ENCODE data around the gene ZMYM2. TPM values are rescaled to one million over a fixed set of nuclear protein-coding genes. Genes with fewer than 3 reads are reported as not detected.

The ZMYM2 gene
- total RNA-seq, result 10 to 100 TPM; 25.4 to 42.8 (median 29.9) TPM
- 10 to 100 TPM in 1 of 3 donors, 1 to 10 TPM in 2; 6.7 to 18.3 (median 9.6) TPM for polyA plus RNA-seq
- long read RNA-seq, donor 1, full-length matches to known transcripts, result 1 of 5 reads
- long read RNA-seq, donor 1, partial matches to known transcripts, result 2 of 5 reads
- long read RNA-seq, donor 1, other reads (novel, unspliced or antisense), result 2 of 5 reads
- long read RNA-seq, donor 2, partial matches to known transcripts, result 6 of 12 reads
- long read RNA-seq, donor 2, other reads (novel, unspliced or antisense), result 6 of 12 reads

- Histone ChIP-seq H3K36me3 (ENCODE audit: insufficient read depth in 1 of 2, low read depth in 1 of 2) (peaks cover 0 to 17% of the 10 kb centered on the region in 2 donors), H3K27ac (peak within 1 kb of the TSS; percentile 94), H3K27me3 (ENCODE audit: insufficient read depth in 3 of 3, low read length in 2 of 3) (no peaks in the 10 kb centered on the region), H3K9me3 (no peaks in the 10 kb centered on the region), H3K4me1 (peaks cover 35% of the 10 kb centered on the region), H3K4me3 (peak within 1 kb of the TSS; percentile 92)
- no peak for TF ChIP-seq CTCF (IDR thresholded peaks at IDR 0.05)
- intact Hi-C loops (cut with DNase I), result loop anchor here (5.0 to 10.0 kb wide), 2 partner anchors 96 to 174 kb away; partner anchors contain the start of genes ZMYM5 (in 2 of the 2) and PSPC1 (in 1 of the 2)
- 0 to 1% (median 0%) methylated on average over 42 to 112 of the region's 112 CpGs for WGBS, 3 donors
- DNase-seq, result peak; percentile 99 to 100
- peak; percentile 94 to 98 (median 97) for ATAC-seq
Observed at GRCh38 chr13:19958155-19959111, at the start of gene ZMYM2. Gene ZMYM2 (plus strand): TSS chr13:19958727. CDS start chr13:19993073, 34,346 bp downstream.

GRCh38 chr13:19910336-19911072, 48.0 kb upstream of the ZMYM2 start:
- no peaks in the 10 kb centered on the region for H3K4me1 ChIP-seq
- TF ChIP-seq CTCF (IDR thresholded peaks at IDR 0.05), result no peak
- H3K27me3 ChIP-seq (ENCODE audit: insufficient read depth in 3 of 3, low read length in 2 of 3), result no peaks in the 10 kb centered on the region
- H3K4me3 ChIP-seq, result no peak overlapping the region
- H3K36me3 ChIP-seq (ENCODE audit: insufficient read depth in 1 of 2, low read depth in 1 of 2), result no peaks in the 10 kb centered on the region
- DNase-seq (no peak), ATAC-seq (no peak)
- 89 to 92% (median 90%) methylated on average over 9 of the region's 9 CpGs for WGBS, 3 donors
- no peaks in the 10 kb centered on the region for H3K9me3 ChIP-seq
- intact Hi-C loops (cut with DNase I), result no loop called here
- no peak overlapping the region for H3K27ac ChIP-seq

GRCh38 chr13:19927117-19927748, 31.3 kb upstream of the ZMYM2 start:
- DNase-seq (no peak), ATAC-seq (peak in 2 of 4 donors; percentile 50 to 76)
- Histone ChIP-seq H3K27ac (no peak overlapping the region), H3K4me1 (no peaks in the 10 kb centered on the region), H3K4me3 (no peak overlapping the region), H3K36me3 (ENCODE audit: insufficient read depth in 1 of 2, low read depth in 1 of 2) (no peaks in the 10 kb centered on the region), H3K27me3 (ENCODE audit: insufficient read depth in 3 of 3, low read length in 2 of 3) (no peaks in the 10 kb centered on the region), H3K9me3 (no peaks in the 10 kb centered on the region)
- intact Hi-C loops (cut with DNase I), result loop anchor here (2.0 to 5.0 kb wide), 2 partner anchors 35 to 236 kb away; no protein-coding TSS in a partner anchor
- WGBS, 3 donors, result 31 to 35% (median 32%) methylated on average over 4 of the region's 4 CpGs
- peak; percentile 56 for TF ChIP-seq CTCF (IDR thresholded peaks at IDR 0.05)

GRCh38 chr13:19940106-19940505, 18.4 kb upstream of the ZMYM2 start:
- H3K27me3 ChIP-seq (ENCODE audit: insufficient read depth in 3 of 3, low read length in 2 of 3), result peaks cover 0 to 6% (median 3%) of the 10 kb centered on the region in 3 donors
- H3K4me1 ChIP-seq, result no peaks in the 10 kb centered on the region
- no peak overlapping the region for H3K4me3 ChIP-seq
- DNase-seq (no peak), ATAC-seq (no peak)
- no peaks in the 10 kb centered on the region for H3K9me3 ChIP-seq
- H3K27ac ChIP-seq, result no peak overlapping the region
- 40 to 92% (median 51%) methylated on average over 1 of the region's 1 CpG for WGBS, 3 donors
- no peaks in the 10 kb centered on the region for H3K36me3 ChIP-seq (ENCODE audit: insufficient read depth in 1 of 2, low read depth in 1 of 2)
- intact Hi-C loops (cut with DNase I), result no loop called here
- no peak for TF ChIP-seq CTCF (IDR thresholded peaks at IDR 0.05)

All from psoas muscle (tissue), 8 donors.